Psoas muscle (tissue), 8 donors: ENCODE data around the gene MGRN1. TPM values are rescaled to one million over a fixed set of nuclear protein-coding genes. Genes with fewer than 3 reads are reported as not detected.

Experiments
- ATAC-seq, 4 donors: fragments of 200-7000 bp; cut with Tn5 transposase; one replicate each; pipeline ENCODE4 v1.9.1; 2020; ENCODE audit warnings: moderate library complexity in 3 of 4, mild to moderate bottlenecking in 2 of 4
- DNase-seq, 2 donors: peaks; one replicate each; pipeline ENCODE4 v3.0.0-alpha.2; 2020
- H3K27ac ChIP-seq: fragments of 200-600 bp; one replicate; pipeline ENCODE4 v1.8.0; 2022
- H3K27me3 ChIP-seq, 3 donors: fragments of 200-600 bp in 1 of 3; one replicate each; pipeline versions ENCODE4 v1.6.1 to v1.8.0; 2013 to 2022; ENCODE audit warnings: low read length in 2 of 3, mild to moderate bottlenecking in 2 of 3, moderate library complexity in 1 of 3; ENCODE audit not compliant: insufficient read depth in 3 of 3
- H3K36me3 ChIP-seq, 2 donors: fragments of 200-600 bp in 1 of 2; one replicate each; pipeline versions ENCODE4 v1.6.1 to v1.8.0; 2013 to 2022; ENCODE audit warnings: low read depth in 1 of 2, mild to moderate bottlenecking in 1 of 2, moderate library complexity in 1 of 2; ENCODE audit not compliant: insufficient read depth in 1 of 2
- H3K4me1 ChIP-seq: fragments of 200-600 bp; one replicate; pipeline ENCODE4 v1.8.0; 2022
- H3K4me3 ChIP-seq: fragments of 200-600 bp; one replicate; pipeline ENCODE4 v1.8.0; 2022; ENCODE audit warnings: mild to moderate bottlenecking
- H3K9me3 ChIP-seq: fragments of 200-600 bp; one replicate; pipeline ENCODE4 v1.8.0; 2022
- CTCF ChIP-seq: fragments of 200-600 bp; IDR thresholded peaks from one replicate; pipeline ENCODE4 v1.8.0; 2022; ENCODE audit warnings: antibody characterized with exemption
- WGBS, 3 donors: extraction: QIAGEN DNeasy Blood & Tissue Kit; methylation state at CpG; one replicate each; pipeline versions ENCODE4 v1.1.6 to v1.1.7; 2013; 5-methylcytosine and 5-hydroxymethylcytosine counted together
- intact Hi-C, 2 donors: fragments of 100-400 bp; cut with DNase I; formaldehyde crosslinking; loops; one replicate each; pipeline versions ENCODE4 v1.11.0 to v1.14.2; 2022
- polyA plus RNA-seq, 3 donors: library from polyadenylated mRNA; stranded (reverse); fragments of 200-250 nt; gene quantifications; one replicate each; pipeline ENCODE4 v1.2.3, GENCODE V29; 2013
- total RNA-seq, 4 donors: library from RNA; stranded (reverse); fragmentation: NEBNext Ultra II Directional in 2 of 4; extraction: Animal tissue kit (Norgen Biotek cat#: 25700) in 2 of 4; gene quantifications; one replicate each; pipeline versions ENCODE4 v1.2.1 to v1.2.4, GENCODE V29; 2021 to 2023
- donor health status: healthy with polysubstance abuse.
- donor health status: DM: no; HTN: no; CAD: no; lungs with moderate emphysema.
- donor health status: Bipolar disorder and iron deficiency.
- donor health status: healthy.
- donor health status: DM: yes; HTN: yes; CAD: no.
- donor health status: DM: no; HTN: no; CAD: no.
- donor health status: DM: no; HTN: no; CAD: no.
- donor health status: DM: yes; HTN: yes; CAD: no.

The MGRN1 gene
- total and polyA plus RNA-seq, 7 donors = 20.2 to 63.1 (median 44.2) TPM

DNA sequence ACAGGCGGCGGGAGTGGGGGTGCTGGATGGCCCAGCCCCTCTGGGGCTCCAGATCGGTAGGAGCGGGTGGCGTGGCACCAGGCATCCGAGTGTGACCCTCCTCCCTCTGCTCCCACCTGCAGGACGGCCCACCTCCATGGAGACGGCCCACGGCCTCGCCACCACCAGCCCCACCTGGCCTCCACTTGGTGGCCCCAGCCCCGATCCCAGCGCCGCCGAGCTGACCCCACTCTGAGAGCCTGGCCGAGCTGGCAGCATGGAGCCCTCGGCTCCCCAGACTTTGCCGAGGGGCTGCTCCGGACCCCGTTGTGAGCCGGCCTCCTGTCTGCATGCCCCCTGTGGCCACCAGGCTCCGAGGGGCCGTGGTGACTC, 64.0 kb downstream of the MGRN1 start:
- ATAC-seq (no peak), DNase-seq (peak in 1 of 2 donors; percentile 55)
- no peak for TF ChIP-seq CTCF
- Histone ChIP-seq H3K36me3 (peaks cover 0 to 43% of the 10 kb centered on the region in 2 donors), H3K9me3 (no peaks in the 10 kb centered on the region), H3K4me3 (no peak overlapping the region), H3K27me3 (no peaks in the 10 kb centered on the region), H3K4me1 (peaks cover 32% of the 10 kb centered on the region), H3K27ac (peak overlapping the region; percentile 46)
- WGBS, 3 donors = 85 to 89% (median 85%) methylated on average over 20 to 22 of the region's 22 CpGs
- intact Hi-C loops = no loop called here

DNA sequence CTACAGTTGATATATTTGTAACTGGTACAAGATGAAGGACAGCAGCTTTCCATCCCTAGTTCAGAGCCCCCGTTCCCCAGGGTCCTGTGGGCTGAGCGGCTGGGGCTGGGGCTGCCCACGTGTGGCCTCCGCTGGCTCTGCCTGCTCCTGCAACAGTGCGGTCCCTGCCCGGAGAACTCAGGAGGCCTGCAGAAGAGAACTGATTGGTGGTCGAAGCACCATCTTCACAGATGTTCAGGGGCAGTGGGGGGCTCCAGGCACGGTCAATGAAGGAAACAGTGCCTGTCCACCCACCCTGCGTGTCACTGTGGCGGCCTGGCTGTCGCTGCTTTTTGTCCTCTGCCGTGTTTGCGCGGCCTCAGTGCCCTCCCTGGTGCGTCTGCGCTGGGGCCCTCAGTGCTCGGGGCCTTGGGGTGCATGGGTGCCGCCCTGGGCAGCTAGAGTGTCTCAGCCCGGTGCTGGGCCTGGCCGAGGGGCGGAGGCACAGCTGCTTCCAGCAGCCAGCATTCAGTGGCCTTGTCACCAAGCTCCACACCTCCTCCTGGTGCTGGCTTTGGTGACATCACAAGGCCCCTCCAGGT, 64.6 kb downstream of the MGRN1 start:
- intact Hi-C loops = no loop called here
- ATAC-seq = no peak
- Histone ChIP-seq H3K4me3 (no peak overlapping the region), H3K27ac (no peak overlapping the region), H3K36me3 (peaks cover 0 to 38% of the 10 kb centered on the region in 2 donors), H3K27me3 (no peaks in the 10 kb centered on the region), H3K9me3 (no peaks in the 10 kb centered on the region), H3K4me1 (peaks cover 28% of the 10 kb centered on the region)
- TF ChIP-seq CTCF = no peak
- 88 to 93% (median 90%) methylated on average over 20 to 21 of the region's 21 CpGs for WGBS, 3 donors
- DNase-seq = peak in 1 of 2 donors; percentile 46

- Histone ChIP-seq H3K4me1 (peaks cover 24% of the 10 kb centered on the region), H3K36me3 (peaks cover 0 to 31% of the 10 kb centered on the region in 2 donors), H3K4me3 (no peak overlapping the region), H3K9me3 (no peaks in the 10 kb centered on the region), H3K27ac (no peak overlapping the region), H3K27me3 (no peaks in the 10 kb centered on the region)
- 84 to 86% (median 85%) methylated on average over 31 of the region's 31 CpGs for WGBS, 3 donors
- TF ChIP-seq CTCF = no peak
- DNase-seq (peak in 1 of 2 donors; percentile 62), ATAC-seq (no peak)
- intact Hi-C loops = loop anchor here in 1 of 2 donors (10.0 kb wide), 1 partner anchor 265 kb away; the partner anchor contains the start of gene SEC14L5
Observed at GRCh38 chr16:4689864-4690704, 65.5 kb downstream of the MGRN1 start.

DNA sequence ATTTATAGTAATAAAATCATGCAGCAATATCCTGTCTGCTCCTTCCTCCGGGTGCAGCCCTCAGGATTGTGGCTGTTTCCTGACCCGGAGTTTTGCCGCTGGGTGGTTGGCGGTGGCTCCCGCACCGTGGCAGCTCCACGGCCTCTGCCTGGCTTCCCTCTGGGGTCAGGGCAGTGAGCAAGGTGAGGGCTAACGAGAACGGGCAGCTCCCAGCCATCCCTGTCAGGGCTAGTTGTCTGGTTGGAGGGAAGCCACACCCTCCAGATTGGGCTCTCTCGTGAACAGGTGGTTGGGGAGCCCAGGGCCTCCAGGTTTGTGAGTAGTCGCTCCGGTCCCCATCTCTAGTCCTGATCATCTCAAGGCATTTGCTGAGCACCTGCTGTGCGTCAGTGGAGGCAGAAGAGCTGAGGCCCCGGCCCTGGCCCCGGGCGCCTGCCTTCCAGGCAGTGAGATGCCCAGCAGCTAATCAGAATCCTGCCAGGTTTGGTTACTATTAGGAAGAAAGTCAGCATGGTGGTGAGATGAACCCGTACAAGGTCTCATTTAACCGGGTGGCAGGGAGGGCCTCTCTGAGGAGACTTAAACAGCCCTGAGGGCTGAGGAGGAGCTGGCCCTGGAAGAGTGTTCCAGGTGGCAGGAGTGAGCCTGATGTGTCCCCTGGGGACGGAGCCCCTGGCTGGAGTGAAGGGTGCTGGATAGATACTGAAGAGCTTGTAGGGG, 66.5 kb downstream of the MGRN1 start:
- Histone ChIP-seq H3K36me3 (peaks cover 0 to 34% of the 10 kb centered on the region in 2 donors), H3K4me1 (peaks cover 21% of the 10 kb centered on the region), H3K4me3 (no peak overlapping the region), H3K27me3 (no peaks in the 10 kb centered on the region), H3K27ac (no peak overlapping the region), H3K9me3 (no peaks in the 10 kb centered on the region)
- 67 to 76% (median 75%) methylated on average over 19 of the region's 19 CpGs for WGBS, 3 donors
- DNase-seq (peak in 1 of 2 donors; percentile 43), ATAC-seq (no peak)
- intact Hi-C loops = loop anchor here in 1 of 2 donors (10.0 kb wide), 1 partner anchor 264 kb away; the partner anchor contains the start of gene SEC14L5
- no peak for TF ChIP-seq CTCF
